Epithelial cell of proximal tubule (primary cell): Measurements from ENCODE around the gene P2RY2. TPM values are rescaled to one million over a fixed set of nuclear protein-coding genes. Genes with fewer than 3 reads are reported as not detected.

Experiments used
- DNase-seq: peaks from one replicate; pipeline ENCODE4 v3.0.0-alpha.2; 2011; ENCODE audit warnings: low read depth
- H3K4me3 ChIP-seq: 2 replicates; pipeline ENCODE4 v1.5.1; 2011; ENCODE audit warnings: low read depth, mild to moderate bottlenecking, low read length
- CTCF ChIP-seq: conservative IDR thresholded peaks from 2 replicates; pipeline ENCODE4 v1.5.1; 2012; ENCODE audit warnings: low read depth, mild to moderate bottlenecking, low read length
- total RNA-seq: library from RNA; depleted of rRNA; stranded (reverse); fragments of >200 nt; gene quantifications from 2 replicates; pipeline ENCODE4 v1.2.3, GENCODE V29; 2015

P2RY2 gene
- total RNA-seq, 1 donor from 2014 or later: 1.1 TPM

DNA sequence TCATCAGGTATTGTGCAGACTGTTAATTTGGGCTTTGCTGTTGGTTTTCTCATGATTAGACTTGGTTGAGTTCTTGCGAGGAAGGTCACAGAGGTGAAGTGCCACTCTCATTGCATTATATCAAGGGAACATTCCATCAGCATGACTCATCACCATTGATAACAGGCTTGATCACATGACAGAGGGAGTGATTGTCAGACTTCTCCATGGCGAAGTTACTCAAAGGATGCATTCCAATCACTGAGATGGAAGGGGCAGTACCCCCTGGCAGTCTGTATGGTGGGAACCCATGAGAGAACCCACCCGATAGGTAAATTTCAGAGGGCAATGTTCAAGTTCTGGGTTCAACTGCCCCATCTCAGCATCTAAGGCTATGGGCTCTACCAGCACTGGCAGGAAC, 19.4 kb upstream of the P2RY2 start:
- H3K4me3 ChIP-seq: no peak overlapping the region
- TF ChIP-seq CTCF: no peak
- DNase-seq: no peak

GRCh38 chr11:73199446-73199845, 18.6 kb upstream of the P2RY2 start:
- TF ChIP-seq CTCF: no peak
- DNase-seq: no peak
- H3K4me3 ChIP-seq: no peak overlapping the region

DNA sequence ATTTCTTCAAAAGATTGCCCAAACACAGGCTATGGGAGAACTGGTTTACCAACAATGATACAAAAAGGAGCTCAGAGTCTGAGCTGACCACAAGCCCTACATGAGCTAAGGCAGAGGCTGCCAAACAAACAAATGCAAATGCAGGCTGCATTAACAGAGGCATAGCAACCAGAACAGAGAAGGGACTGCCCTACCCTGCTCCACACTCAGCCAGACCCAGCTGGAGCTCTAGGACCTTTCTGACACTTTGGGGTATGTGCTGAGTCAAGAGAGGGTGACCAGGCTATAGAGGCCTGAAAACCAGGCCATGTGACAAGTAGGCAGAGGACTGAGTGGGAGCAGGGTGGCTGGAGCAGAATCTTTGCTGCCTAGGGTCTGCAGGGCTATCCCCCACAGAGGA, 17.8 kb upstream of the P2RY2 start:
- H3K4me3 ChIP-seq: no peak overlapping the region
- TF ChIP-seq CTCF: no peak
- no peak for DNase-seq

- H3K4me3 ChIP-seq: no peak overlapping the region
- TF ChIP-seq CTCF: no peak
- no peak for DNase-seq
Observed at GRCh38 chr11:73201249-73201648, 16.8 kb upstream of the P2RY2 start.

DNA sequence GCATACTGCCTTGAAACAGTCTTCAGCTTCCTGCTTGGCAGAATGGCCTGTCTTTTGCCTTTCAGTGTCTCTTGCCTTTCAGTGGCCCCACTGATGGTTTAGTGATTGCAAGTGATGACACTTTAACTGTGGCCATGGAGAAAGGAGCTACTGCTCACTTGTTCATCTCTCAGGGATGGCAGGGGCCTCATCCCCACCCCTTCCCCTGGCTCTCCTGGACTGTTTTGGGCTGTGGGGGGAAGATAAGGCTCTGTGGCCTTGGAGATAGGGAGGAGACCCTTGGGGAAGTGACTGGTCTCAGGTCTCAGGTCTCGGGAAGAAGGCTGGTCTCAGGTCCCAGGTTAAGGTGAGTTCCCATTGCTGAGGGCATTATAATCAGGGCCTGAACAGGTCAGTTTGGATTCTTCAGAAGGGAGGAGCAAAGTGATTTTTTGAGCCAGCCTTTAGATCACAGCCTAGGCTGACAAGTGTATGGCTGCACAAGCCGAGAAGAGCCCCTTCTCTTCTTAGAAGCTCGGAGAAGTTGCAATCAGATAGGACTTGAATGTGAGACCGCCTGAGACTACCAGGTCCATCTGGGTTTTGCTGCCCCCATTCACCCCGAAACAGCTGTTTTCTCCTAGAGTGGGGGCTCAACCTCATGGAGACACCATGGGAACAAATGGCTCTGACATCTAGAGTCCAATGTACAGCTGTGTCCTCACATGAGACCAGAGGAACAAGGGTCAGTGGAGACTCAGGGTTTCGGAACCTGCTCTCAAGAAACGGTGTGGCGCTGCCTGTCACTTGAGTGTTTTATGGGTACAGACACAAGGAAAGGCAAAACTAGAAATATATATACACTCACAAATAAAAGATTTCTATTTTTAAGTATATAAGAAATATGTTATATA, 15.9 kb upstream of the P2RY2 start:
- no peak overlapping the region for H3K4me3 ChIP-seq
- no peak for TF ChIP-seq CTCF
- no peak for DNase-seq

- no peak for TF ChIP-seq CTCF
- no peak for DNase-seq
Observed at GRCh38 chr11:73203322-73203721, 14.8 kb upstream of the P2RY2 start.

GRCh38 chr11:73203790-73204189, 14.3 kb upstream of the P2RY2 start:
- H3K4me3 ChIP-seq: no peak overlapping the region
- DNase-seq: no peak
- no peak for TF ChIP-seq CTCF

More at GRCh38 chr11:73203322-73203721, 14.8 kb upstream of the P2RY2 start:
- H3K4me3 ChIP-seq: no peak overlapping the region
